ENCODE results near the gene ITGB8.
A peak's percentile ranks its signal among the peaks of the same experiment; 100 is the strongest.
"Not testable (repeated sequence)": the region's sequence is repeated elsewhere in the genome, so short reads cannot be mapped to it uniquely, and the experiment has no call there.

Gene ITGB8

DNA sequence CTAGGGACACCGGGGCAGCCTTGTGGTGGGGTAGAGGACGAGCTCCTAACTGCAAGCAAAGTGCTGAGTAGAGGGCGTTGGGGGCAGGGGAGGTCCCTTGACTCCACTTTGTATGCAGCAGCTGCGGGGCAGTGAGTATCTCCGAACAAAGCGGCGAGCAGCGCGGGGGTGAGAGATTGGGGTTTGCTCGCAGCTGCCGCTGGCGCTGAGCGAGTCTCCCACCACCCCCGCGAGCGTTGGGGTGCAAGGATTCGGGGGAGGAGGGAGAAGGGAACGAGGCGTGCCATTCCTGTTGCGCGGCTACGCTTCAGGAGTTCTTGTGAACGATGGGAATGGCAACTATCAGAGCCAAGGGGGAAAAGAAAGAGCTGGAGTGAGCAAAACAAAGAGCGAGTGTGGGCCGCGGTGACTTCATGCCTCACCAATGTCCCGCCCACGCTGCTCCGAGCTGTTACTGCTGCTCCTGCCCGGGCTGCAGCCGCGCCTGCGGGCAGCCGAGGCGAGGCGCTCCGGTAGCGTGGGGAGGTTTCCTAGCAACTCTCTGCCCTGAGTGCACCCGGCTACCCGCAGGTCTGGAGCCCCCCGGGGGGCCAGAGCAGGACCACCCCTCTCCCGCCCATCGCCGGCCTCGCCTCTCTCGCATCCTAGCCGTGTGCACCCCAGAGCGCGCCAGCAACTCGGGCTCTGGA is at the start of gene ITGB8:
ITGB8 (plus strand) TSS at position 662 of the 689 bp plus-strand sequence. CDS start 907 bp downstream, outside the sequence.
- peak; percentile 82 to 87 for DNase-seq

DNA sequence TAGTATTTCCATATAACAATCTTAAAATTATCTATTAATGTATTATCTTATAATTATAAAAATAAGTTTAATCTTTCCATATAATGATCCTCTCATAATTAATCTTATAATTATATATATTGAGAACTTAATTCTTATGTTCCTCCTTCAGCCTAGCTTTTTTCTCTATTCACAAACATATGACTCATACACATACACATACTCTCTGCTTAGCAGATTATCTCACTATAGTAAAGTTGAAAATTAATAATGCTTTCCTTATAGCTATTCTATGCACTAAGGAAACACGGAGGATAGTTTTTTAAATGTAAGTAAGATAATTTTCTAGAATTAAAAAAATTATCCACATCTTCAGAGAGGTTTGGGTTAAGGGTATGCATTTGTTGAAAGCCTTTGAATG is 47.7 kb upstream of the ITGB8 start:
- DNase-seq = no peak

DNA sequence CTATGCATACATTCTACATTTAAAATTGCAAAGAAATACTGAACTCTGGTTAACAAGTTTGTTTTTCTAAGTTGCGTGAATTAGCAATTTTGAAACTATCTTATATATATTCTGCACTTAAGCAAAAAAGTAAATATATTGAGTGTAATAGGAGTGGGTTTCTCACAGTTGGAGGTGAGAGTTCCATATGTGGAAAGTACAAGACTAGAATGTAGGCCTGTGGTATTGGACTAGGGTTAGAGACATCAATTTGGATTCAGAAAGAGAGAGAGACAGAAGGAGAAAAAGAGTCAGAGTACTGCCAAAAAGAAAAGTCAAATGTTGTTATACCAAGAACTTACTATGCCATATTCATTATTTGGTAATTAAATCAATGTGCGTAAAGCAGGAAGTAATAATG is 47.3 kb upstream of the ITGB8 start:
- DNase-seq = no peak

DNA sequence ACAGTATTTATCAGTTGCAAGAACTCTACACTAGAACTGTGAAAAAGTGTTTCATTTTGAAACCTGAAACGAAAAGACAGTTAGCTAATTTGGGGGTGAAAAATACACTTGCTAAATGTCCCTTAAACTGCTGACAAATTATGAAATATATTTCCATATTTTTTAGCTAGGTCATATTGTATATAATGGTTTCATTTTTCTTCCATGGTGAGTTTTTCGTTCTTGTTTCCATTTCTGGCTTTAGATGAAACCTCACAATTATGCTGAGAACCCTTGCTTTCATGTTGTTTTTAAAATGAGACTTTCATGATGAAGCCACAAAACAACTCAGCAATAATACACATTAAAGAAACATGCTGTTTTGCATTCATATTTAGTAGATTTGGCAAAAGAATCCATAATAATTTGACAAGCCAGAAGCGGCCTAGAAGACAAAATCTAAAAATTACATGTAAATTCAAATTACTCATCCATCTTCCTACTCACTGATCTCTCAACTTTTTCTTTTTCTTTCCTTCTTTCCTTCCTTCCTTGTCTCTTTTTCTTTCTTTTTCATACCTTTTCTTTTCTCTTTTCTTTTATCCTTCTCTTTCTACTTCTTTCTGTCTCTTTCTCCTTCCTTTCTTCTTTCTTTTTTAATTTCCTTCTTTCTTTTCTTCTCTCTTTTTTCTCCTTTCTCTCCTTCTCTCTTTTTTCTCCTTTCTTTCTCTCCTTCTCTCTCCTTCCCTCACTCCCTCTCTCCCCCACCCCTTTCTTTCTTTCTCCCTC is 46.5 kb upstream of the ITGB8 start:
- DNase-seq = no peak

DNA sequence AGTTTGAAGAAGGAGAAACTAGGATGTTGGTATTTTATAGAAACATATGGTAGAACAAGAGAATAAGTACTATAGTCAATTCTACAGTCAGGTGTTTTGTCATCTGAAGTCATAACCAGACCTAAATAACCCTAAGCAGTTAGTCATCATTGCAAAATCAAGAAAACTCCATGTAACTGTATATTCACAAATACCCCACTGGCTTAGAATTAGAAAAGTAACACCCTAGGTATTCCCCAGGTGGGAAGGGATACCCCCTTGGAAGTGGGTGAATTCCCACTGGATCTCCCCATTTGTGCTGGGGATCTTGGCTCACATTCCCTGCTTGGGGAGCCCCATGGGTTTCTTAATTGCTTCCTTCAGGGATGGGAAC is 45.9 kb upstream of the ITGB8 start:
- no peak for DNase-seq

DNA sequence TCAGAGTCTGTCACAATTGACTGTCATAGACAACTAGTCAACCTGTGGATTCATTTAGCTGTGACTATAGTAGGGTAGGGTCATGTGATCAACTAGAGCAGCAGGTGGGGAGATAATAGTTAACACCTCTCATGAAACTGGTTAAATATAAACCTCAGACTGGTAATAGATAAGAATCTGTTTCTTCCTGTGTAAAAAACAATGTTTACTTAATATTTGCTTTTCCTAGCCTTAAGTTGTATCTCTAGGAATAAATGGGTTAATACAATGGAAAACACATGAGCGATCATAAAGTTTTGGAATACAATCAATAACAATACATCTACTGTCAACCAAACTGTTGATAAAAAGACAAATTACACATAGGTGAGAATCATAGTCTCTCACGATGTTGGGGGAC is 43.4 kb upstream of the ITGB8 start:
- no peak for DNase-seq

DNA sequence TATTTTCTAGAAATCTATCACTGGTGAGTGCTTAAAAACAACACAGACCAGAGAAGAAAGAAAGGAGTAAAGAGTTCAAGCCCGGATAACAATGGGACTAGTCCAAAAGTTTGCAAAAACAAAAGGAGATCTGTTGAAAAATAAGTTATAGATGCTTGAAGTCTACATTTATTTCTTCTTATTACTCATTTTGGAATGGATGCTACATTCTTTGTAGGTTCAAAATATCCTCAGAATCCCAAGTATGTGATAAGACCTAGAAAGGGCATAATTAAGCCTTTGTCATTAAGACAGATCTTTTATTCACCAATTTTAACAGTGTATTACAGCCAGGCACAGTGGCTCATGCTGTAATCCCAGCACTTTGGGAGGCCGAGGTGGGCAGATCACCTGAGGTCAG is 42.7 kb upstream of the ITGB8 start:
- DNase-seq = no peak

DNA sequence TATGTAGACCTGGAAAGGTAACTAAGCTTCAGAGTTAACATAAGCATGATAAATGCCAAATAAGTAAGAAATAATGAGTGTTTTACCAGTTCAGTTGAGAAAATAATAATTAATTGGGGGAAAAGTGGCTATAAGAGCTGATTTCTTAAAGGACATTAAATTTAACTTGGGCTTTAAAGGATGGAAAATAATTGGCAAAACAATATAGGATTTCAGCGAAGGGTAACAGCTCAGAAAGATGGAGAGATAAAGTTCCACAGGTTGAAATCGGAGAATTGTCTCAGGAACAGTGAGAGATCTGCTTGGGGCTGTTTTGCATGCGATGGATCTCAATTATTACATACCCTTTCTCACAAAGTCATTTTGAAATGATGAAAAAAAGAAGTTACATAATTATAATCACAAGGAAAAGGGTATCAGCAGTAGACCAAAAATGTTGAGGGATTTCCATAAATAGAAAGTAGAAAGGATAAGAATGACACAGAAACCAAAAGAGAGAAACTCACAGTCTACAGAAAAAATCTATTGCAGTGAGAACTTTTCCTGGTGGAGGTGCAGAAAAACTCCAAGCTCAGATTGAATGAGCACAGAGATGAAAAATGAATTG is 40.1 kb upstream of the ITGB8 start:
- no peak for DNase-seq

DNA sequence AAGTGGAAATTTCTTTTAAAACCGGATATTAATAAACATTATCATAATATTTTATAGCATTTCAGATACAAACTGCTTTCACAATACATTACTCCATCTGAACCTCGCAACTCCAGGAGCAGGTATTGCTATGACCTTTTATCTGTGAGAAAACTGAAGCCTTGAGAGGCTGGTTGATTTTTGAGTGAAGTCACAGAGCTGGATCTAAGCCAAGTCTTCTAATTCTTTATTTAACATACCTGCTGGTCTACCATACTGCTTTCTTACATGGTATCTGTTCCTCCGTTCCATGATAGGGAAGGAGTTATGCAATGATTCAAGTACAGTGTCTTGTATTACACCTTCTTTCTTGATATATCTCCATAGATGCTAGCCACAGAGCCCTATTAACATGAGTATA is 37.4 kb upstream of the ITGB8 start:
- no peak for DNase-seq

DNA sequence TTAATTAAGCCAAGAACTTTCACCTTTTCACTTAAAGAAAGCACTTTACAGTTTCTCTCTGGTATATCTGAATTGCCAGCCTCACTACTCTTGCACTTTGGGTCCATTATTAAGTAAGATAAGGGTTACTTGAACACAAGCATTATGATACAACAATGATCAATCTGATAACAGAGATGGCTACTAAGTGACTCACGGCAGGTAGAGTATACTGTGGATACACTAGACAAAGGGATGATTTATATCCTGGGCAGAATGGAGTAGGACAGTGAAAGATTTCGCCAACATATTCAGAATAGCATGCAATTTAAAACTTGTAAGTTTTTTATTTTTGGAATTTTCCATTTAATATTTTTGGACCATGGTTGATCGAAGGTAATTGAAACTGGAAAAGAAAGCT is 34.3 kb upstream of the ITGB8 start:
- no peak for DNase-seq

DNA sequence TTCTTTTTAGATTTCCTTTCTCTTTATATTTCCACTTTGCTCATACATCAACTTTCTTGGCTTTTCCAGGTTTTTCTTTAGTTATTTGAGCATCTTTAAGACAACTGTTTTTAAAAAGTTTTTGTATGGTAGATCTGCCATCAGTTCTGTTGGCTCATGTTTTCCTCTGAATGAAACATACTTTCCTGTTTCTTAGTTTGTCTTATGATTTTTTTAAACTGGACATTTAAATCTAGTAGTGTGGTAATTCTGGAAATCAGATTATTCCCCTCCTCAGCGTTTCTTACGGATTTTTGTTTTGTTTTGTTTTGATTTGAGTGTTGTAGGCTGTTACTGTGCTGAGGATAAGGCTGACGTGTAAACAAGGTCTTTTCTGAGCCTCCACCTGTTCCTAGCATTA is 33.8 kb upstream of the ITGB8 start:
- no peak for DNase-seq

DNA sequence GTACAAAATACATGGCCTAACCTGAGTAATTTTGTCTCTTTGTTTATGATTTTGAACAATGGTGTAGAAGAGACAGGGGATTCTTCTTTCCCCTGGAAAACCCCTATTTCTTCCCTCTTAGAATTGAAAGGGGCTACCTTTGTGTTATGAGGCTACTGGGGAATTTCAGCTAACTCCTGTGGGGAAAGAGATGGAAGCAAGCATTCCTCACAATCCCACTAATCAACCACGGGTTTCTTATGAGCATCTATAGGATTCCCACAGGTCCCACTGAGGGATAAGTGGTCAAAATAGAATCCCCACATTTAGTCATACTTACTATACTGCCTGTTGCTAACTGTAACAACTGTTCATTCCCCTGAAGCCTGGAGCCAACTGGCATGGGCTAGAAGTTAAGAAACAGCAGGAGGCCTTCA is 32.2 kb upstream of the ITGB8 start:
- DNase-seq = no peak

DNA sequence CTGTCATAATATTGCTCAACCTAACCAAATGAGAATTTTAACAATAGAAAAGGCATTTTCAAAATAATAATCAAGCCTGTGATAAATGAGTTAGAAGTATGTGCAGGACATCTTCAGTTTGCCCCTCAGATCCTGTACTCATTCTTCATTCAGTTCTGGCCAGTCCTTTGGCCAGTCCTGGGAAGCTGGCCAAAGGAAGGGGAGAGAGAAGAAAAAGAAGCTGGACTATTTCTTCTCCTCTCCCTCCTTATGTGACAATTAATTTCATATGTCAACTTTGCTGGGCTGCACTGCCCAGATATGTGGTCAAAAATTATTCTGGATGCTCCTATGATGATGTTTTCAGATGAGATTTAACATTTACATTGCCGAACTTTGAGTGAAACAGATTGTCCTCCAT is 31.6 kb upstream of the ITGB8 start:
- DNase-seq = no peak

DNA sequence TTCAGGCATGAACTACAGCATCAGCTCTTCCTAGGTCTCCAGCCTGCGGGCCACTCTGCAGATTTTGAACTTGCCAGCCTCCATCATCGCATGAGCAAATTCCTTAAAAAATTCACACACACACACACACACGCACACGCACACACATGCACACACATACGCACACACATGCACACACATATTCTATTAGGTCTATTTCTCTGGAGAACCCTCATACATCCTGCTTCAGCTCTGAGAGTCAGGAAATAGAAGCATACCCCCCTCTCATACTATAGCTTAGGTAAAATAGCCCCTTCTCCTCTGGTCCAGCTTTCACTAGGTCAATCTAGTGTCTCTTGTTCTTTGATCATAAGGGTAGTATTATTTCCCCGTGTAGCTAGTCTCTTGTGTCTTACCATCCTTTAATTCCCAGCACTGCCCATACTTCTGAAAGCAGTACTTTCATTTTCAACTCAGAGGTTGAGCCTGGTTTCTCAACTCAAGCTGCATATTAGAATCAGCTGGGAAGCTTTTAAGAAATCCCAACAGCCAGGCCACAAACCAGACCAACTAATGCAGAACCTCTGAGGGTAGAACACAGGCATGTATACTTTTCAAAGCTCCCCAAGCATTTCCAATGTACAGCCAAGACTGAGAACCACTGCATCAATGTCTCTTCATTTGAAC is 30.9 kb upstream of the ITGB8 start:
- DNase-seq = no peak

DNA sequence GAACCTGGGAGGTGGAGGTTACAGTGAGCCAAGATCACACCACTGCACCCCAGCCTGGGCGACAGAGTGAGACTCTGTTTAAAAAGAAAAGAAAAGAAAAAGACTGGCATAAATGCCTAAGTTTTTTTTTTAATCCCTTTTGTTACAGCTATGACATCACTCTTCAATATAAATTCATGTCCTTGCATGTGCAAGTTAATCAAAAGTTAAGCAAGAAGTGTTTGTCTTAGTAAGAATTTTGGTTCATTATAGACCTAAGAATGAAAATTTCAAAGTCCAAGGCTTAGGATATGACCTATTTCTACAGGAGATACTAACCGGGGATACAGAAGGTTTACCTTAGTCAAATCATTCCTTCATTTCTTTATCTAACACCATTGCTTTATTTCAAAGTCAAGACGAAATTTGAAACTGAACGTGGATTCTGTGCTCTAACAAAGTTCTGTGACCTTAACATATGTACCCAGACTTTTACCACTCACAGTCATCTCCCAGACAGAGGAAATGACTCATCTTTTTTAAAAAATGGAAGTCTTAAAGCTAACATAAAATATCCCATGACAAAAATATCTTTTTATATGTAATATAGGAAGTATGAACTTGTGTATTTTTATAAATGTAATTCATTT is 29.3 kb upstream of the ITGB8 start:
- DNase-seq = no peak

DNA sequence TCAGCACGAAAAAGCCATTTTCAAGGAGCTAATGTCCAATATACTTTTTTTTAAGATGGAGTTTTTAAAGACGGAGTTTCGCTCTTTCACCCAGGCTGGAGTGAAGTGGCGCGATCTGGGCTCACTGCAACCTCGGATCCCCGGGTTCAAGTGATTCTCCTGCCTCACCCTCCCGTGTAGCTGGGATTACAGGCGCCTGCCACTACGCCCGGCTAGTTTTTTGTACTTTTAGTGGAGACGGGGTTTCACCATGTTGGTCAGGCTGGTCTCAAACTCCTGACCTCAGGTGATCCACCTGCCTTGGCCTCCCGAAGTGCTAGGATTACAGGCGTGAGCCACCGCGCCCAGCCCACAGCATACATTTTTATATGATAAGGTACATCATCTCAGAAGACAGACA is 28.4 kb upstream of the ITGB8 start:
- DNase-seq = not testable (repeated sequence)

DNA sequence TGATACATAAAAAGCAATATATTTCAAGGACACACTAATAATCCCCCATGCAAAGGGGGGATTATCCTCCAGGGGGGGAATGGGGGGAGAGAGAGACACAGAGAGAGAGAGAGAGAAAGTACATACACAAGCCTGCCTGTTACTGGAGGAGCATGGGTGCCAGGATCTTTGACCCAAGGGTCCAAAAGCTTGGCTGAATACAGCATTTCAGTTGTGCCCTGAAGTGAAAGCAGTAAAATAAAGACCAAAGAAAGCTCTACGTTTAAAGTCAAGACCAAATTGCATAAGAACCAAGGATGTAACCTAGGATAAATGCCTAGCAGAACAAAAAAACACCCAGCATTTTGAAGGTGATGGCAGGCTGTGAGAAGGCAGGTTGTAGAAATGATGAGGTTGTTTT is 27.8 kb upstream of the ITGB8 start:
- no peak for DNase-seq

DNA sequence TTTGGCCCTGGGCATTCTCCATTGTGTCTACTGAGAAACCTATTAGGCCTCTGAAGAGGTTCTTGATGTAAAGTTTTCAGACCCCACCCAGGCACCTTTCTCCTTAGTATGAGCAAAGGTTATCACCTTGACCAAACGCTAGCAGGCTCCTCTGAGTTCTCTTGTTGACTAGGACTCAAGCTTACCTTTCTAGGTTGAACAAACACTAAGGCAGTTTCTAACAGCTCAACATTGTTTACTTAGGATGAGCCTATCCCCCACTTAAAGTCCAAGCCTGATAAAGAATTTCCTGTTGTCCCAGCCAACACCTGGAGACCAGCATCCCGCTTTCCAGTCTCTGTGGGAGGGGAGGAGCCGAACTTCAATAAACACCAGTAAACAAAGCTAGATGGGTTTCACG is 26.3 kb upstream of the ITGB8 start:
- no peak for DNase-seq

DNA sequence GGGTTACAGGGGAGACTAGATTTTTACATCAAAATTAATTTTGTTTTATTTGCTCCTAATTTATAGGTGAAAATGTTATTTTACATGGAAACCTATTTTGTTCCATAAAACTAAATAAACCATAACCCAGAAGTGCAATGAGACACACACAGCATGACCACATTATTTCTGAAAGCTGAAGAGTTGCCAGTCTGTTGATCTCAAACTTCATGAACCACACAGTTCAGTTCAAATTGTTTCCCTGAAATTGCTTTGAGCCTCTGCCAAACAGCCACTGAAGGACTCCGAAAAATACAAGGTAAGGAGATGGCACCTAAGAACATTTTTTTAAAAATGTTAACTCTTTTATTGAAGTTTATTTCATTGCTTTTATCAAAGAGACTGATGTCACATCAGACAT is 25.0 kb upstream of the ITGB8 start:
- DNase-seq = no peak

DNA sequence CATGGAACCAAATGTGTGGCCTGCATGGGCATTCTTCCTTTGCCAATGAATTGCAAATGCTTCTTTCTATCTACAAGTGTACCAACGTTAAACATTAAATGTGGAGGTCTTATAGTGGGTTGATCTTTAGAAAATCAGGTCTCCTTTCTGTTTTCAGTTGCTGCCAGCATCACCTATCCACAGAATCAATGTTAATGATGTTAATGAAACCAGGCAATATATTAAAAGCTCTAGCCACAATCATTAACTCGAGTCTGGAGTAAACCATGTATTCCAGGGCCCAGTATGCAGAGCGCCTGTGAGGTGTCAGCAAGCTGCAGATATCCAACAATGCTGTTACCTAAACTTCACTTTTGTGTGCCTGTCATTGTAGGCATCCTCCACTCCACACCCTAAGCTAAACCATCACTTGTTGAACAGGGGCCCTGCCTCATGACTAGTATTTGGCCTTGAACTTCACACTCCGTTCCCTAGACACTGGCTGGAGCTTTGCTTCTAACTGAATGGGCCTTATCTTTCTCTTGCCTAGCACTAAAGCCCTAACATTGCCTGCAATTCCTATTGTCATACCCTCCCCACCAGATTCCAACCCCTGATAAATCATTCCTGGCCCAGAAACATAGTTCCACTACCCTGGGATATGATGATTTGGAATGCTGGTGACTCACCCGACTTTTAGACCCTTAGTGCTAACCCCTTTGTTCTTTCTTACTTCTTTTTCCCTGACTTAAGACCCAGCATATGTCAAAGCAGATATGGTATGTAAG is 24.3 kb upstream of the ITGB8 start:
- no peak for DNase-seq

DNA sequence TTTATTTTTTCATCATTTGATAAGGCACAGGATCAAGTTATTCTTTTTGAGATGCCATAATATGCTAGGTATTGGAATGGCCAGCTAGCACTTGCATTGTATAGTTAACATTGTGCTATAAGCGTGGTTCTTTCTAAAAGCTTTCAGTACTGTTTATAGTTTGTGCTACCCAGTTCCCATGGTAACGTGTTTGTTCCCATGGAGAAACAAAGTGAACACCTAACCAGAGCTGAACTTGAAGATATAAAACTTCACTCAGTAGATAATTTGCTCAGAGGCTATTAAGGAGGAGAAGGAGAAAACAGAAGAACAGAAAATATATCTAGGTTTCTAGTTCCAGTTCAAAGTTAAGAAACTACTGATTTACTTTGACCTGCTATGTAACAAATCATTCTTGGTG is 23.6 kb upstream of the ITGB8 start:
- no peak for DNase-seq

DNA sequence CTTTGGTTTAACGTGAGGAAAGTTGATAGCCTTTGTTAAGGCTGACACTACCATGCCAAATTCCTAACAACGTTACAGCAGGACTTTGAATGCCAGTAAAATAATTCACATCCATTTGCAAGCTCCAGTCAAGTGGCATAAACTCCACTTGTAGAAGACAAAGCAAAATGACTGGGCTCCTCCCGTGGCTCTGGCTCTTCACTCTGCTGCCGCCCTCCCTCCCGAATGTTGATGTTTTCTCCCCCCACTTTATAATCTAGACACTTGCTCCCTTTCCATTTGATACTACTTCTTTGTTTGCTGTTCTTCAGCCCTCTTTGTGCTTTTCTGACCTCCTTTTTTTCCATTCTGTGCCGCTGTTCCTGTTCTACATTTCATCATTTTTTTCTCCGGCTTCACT is 22.8 kb upstream of the ITGB8 start:
- no peak for DNase-seq

DNA sequence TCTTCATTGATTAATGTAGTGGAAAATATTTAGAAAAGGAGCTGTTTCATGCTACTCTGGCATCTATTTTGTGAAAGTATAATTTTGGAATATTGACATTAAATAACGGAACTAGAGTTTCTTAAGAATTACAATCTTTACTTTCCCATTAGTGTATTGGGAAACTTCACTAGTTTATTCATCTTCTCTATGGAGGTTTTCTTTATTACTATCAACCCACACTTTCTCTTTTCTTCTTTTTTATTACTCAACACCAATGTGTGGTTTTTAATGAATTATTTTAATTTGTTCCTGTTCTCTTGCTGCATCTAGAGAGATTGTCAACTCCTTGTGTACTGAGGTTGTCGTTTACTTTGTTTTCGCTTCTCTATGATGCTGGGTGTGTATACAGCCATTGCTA is 20.4 kb upstream of the ITGB8 start:
- no peak for DNase-seq
